Transverse colon (tissue), 3 donors: ENCODE data around the gene GSC2.

ENCODE experiments used
- EP300 ChIP-seq: sonication (generic); formaldehyde crosslinking; IDR thresholded peaks from one replicate; pipeline ENCODE4 v1.6.1; 2017; ENCODE audit warnings: antibody characterized with exemption, low read depth
- POLR2A ChIP-seq: fragments of 450-650 bp; IDR thresholded peaks from one replicate; pipeline ENCODE4 v1.6.1; 2016; ENCODE audit warnings: antibody characterized with exemption, mild to moderate bottlenecking, moderate library complexity
- TF ChIP-seq, protein P1 (sequence below), 5 experiments: fragments of 200-600 bp in 3 of 5; fragments of 450-650 bp in 2 of 5; sonication (generic) in 3 of 5; IDR thresholded peaks; 1 replicate in 2 of 5; 2 replicates in 3 of 5; pipeline ENCODE4 v1.5.1; 2016 to 2017; ENCODE audit warnings: antibody characterized with exemption in 5 of 5, inconsistent platforms in 3 of 5, mild to moderate bottlenecking in 2 of 5, moderate library complexity in 1 of 5

DNA sequence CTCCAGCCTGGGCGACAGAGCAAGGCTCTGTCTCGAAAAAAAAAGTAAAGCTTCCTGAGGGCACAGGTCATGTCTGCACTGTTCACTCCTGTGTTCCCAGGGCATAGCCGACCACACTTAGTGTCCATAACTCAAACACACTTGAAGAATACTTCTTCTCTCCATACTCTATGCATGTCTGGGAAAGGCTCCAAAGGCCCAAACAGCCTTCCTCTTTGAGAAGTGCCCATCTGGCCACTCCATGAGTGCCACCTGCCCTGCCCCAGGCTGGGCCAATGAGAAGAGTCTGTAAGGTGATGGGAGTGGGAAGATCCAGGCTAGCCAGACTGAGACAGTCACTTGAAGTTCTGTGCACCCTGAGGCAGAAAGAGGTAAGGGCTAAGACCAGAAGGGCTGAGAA lies 52.6 kb downstream of the GSC2 start:
- TF ChIP-seq, protein P1, sequence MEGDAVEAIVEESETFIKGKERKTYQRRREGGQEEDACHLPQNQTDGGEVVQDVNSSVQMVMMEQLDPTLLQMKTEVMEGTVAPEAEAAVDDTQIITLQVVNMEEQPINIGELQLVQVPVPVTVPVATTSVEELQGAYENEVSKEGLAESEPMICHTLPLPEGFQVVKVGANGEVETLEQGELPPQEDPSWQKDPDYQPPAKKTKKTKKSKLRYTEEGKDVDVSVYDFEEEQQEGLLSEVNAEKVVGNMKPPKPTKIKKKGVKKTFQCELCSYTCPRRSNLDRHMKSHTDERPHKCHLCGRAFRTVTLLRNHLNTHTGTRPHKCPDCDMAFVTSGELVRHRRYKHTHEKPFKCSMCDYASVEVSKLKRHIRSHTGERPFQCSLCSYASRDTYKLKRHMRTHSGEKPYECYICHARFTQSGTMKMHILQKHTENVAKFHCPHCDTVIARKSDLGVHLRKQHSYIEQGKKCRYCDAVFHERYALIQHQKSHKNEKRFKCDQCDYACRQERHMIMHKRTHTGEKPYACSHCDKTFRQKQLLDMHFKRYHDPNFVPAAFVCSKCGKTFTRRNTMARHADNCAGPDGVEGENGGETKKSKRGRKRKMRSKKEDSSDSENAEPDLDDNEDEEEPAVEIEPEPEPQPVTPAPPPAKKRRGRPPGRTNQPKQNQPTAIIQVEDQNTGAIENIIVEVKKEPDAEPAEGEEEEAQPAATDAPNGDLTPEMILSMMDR (IDR thresholded peaks at IDR 0.05) = no peak
- TF ChIP-seq POLR2A (no peak), EP300 (no peak)
